IPS-18a (cell line): ENCODE results near the gene ZC3HAV1.

Experiments
- H3K27ac ChIP-seq: one replicate; pipeline ENCODE4 v1.5.1; 2013; ENCODE audit warnings: low read length
- H3K27me3 ChIP-seq: one replicate; pipeline ENCODE4 v1.6.1; 2013; ENCODE audit warnings: mild to moderate bottlenecking, low read length; ENCODE audit not compliant: control insufficient read depth, insufficient read depth
- H3K36me3 ChIP-seq: one replicate; pipeline ENCODE4 v1.6.1; 2013; ENCODE audit warnings: low read depth, low read length; ENCODE audit not compliant: control insufficient read depth
- H3K4me1 ChIP-seq: one replicate; pipeline ENCODE4 v1.6.1; 2013; ENCODE audit warnings: low read depth, low read length; ENCODE audit not compliant: control insufficient read depth
- H3K4me3 ChIP-seq: one replicate; pipeline ENCODE4 v1.5.1; 2013; ENCODE audit warnings: low read length
- H3K9ac ChIP-seq: one replicate; pipeline ENCODE4 v1.6.1; 2013; ENCODE audit warnings: mild to moderate bottlenecking, low read length, moderate library complexity
- H3K9me3 ChIP-seq: one replicate; pipeline ENCODE4 v1.6.1; 2013; ENCODE audit warnings: low read depth, low read length; ENCODE audit not compliant: control insufficient read depth

The ZC3HAV1 gene

DNA sequence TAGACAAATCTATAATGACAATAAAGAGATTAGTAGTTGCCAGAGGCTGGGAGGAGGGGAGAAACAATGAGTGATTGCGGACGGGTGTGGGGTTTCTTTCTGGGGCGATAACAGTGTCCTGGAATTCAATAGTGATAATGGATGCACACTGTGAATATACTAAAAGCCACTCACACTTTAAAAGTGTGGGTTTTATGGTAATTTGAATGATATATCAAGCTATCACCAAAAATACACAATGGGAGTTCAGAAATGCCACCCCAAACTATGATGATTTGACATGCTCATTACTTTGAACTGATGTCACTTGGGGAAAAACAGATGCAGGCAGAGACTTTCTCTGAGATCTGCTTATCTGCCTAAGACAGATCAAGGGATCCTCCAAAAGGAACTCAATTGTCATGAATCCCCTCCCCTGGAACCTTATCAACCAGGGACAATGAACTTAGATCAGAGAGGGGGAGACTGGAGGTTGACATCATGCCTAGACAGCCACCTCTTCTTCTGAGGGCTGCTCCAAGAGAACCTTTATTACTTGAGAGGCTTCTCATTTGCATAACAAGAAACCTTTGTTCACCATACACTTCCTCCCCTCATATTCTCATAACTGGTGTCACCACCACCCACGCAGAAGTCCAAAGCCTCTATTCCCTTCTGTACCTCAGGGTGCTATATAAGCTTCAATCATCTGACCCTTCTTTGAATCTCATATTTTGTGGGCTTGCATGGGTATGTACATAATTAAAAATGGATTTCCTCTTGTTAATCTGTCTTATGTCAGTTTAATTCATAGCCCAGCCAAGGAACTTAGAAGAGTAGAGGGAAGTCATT, 14.8 kb upstream of the ZC3HAV1 start:
- Histone ChIP-seq H3K9me3 (no peaks in the 10 kb centered on the region), H3K4me1 (no peaks in the 10 kb centered on the region), H3K36me3 (no peaks in the 10 kb centered on the region), H3K27me3 (no peaks in the 10 kb centered on the region), H3K27ac (no peak overlapping the region), H3K9ac (no peak overlapping the region), H3K4me3 (no peak overlapping the region)

DNA sequence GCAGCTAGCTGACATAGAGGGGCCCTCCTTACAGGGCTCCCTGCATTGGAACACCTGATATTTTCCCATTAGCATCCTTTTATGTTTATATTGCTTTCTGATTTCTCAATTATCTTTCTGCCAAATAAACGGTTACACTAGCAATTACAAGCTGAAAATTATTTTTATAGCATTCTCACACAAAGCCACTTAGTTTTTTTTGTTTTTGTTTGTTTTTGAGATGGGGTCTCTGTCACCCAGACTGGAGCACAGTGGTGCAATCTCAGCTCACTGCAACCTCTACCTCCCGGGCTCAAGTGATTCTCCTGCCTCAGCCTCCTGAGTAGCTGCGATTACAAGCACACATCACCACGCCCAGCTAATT, 9.9 kb upstream of the ZC3HAV1 start:
- H3K4me3 ChIP-seq = no peak overlapping the region

DNA sequence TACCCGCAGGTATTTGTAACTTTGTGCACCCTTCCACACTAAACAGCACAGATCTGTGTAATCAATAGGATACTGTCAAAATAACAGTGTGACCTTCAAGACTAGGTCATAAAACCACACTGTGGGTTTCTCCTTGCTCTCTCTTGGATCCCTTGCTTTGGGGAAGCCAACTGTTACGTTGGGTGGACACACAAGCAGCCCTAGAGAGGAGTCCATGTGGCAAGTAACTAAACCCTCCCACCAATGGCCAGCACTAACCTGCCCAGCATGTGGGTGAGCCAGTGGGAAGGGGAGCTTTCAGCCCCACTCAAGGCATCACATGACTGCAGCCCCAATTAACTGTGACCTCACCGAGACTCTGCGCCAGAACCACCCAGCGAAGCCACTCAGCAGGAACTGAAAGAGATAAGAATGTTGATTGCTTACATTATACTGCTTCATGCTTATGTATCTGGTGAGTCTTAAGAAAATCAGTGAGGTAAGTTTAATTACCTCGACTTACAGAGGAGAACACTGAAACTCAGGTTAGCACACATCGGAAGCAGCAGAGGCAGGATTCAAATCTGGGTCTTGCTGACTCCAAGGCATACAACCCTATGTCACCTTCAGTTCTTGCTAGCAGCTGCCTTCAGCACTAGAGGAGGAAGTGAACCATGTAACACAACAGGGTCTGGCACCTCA, 9.4 kb upstream of the ZC3HAV1 start:
- Histone ChIP-seq H3K36me3 (no peaks in the 10 kb centered on the region), H3K4me1 (no peaks in the 10 kb centered on the region), H3K9me3 (no peaks in the 10 kb centered on the region), H3K27me3 (no peaks in the 10 kb centered on the region), H3K27ac (no peak overlapping the region), H3K4me3 (no peak overlapping the region), H3K9ac (no peak overlapping the region)

More for the DNA sequence above, 9.9 kb upstream of the ZC3HAV1 start:
- H3K27me3 ChIP-seq = no peaks in the 10 kb centered on the region
- H3K9ac ChIP-seq = no peak overlapping the region
- H3K36me3 ChIP-seq = no peaks in the 10 kb centered on the region
- H3K9me3 ChIP-seq = no peaks in the 10 kb centered on the region
- H3K4me1 ChIP-seq = no peaks in the 10 kb centered on the region
- H3K27ac ChIP-seq = no peak overlapping the region

DNA sequence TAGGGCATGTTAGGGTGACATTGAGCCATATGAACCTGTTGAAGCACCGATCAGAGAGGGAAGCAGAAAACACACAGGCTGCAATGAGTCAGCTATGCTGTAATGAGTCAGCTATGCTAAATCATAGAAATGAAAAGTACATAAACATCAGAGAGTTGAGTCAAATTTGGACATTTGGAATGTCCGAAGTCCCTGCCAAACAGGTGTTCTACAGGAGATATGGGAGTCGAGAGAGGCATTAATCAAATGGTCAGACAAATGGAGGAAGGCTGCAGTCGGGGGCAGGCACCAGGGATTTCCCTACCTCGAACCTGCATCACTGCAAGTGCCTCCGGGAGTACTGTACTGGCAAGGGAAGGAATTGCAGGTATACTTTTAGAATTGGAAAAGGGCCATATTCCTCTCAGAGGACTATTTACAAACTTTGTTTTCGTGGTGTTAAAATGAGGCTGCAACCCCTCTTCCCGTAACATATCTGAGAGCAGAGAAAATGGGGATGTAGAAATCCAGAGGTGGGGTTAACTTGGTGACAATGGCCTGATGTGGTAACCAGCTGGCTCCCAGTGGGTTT, 8.8 kb upstream of the ZC3HAV1 start:
- no peaks in the 10 kb centered on the region for H3K4me1 ChIP-seq
- H3K36me3 ChIP-seq = no peaks in the 10 kb centered on the region
- no peak overlapping the region for H3K4me3 ChIP-seq
- H3K9me3 ChIP-seq = no peaks in the 10 kb centered on the region
- H3K27me3 ChIP-seq = no peaks in the 10 kb centered on the region
- H3K9ac ChIP-seq = no peak overlapping the region
- H3K27ac ChIP-seq = no peak overlapping the region

DNA sequence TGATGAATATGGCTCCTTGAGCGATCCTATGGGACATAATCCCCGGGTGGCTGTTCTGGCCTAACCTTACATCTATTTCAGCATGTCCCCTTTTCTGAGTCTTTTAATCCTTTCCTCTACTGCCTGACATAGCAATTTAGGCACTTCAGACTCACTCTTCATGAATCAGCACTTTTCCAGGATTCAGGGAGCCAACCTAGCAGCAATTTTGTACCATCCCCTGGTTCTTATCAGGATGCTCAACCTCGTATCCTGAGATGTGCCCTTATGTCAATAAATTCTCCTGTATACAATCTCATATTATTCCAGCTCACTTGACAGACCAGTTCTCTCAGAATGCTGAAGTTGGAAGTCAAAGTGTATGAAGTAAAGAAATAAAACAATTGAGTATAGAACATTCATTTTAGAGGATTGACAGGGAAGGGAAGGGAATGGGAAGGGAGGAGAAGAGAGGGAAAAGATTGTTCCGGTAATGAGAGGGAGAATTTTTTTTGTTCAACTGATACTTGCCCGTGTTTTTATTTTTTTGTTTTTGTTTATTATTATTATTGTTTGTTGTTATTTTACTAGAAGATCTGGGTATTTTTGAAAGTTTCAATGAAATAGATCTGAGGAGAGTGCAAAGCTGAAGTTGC, 8.2 kb upstream of the ZC3HAV1 start:
- no peak overlapping the region for H3K4me3 ChIP-seq
- no peaks in the 10 kb centered on the region for H3K4me1 ChIP-seq
- no peaks in the 10 kb centered on the region for H3K9me3 ChIP-seq
- no peaks in the 10 kb centered on the region for H3K27me3 ChIP-seq
- H3K36me3 ChIP-seq = no peaks in the 10 kb centered on the region
- H3K9ac ChIP-seq = no peak overlapping the region
- no peak overlapping the region for H3K27ac ChIP-seq

DNA sequence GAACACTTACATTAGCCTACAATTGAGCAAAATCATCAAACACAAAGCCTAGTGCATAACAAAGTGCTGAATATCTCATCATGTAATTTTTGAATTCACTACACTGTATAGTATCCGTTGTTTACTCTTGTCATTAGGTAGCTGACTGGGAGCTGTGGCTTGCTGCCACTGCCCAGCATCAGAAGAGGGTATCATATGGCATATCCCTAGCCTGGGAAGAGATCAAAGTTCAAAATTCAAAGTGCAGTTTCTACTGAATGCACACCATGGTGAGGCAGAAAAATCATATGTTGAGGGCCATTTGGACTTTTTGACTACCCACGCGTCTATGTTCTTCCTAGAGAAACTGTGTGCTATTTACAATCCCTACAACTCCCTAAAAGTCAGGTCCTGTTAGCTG, 7.5 kb upstream of the ZC3HAV1 start:
- H3K27ac ChIP-seq = no peak overlapping the region
- no peak overlapping the region for H3K9ac ChIP-seq
- H3K4me3 ChIP-seq = no peak overlapping the region
- no peaks in the 10 kb centered on the region for H3K27me3 ChIP-seq
- no peaks in the 10 kb centered on the region for H3K9me3 ChIP-seq
- no peaks in the 10 kb centered on the region for H3K36me3 ChIP-seq
- H3K4me1 ChIP-seq = no peaks in the 10 kb centered on the region

DNA sequence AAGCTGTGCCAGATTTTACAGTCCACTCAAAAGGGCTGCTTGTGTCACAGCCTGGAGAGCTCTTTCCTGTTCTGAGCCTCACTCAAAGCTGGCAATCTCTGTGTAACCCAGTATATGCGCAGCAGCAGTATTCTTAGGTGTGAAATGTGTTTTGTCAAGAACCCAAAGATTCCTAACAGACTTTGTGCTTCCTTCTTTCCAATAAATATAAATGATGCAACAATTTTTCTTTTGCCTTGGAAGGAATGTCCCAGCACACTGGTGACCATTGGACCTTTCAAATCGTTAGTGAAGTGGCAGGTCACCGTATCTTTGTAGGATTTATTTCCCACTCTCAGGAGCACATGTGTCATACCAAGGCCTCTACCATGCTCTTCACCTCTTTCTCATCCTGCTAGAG, 5.6 kb upstream of the ZC3HAV1 start:
- Histone ChIP-seq H3K36me3 (no peaks in the 10 kb centered on the region), H3K27ac (no peak overlapping the region), H3K9ac (no peak overlapping the region), H3K9me3 (no peaks in the 10 kb centered on the region), H3K4me1 (peaks cover under 1% of the 10 kb centered on the region), H3K4me3 (no peak overlapping the region), H3K27me3 (peaks cover 15% of the 10 kb centered on the region)

DNA sequence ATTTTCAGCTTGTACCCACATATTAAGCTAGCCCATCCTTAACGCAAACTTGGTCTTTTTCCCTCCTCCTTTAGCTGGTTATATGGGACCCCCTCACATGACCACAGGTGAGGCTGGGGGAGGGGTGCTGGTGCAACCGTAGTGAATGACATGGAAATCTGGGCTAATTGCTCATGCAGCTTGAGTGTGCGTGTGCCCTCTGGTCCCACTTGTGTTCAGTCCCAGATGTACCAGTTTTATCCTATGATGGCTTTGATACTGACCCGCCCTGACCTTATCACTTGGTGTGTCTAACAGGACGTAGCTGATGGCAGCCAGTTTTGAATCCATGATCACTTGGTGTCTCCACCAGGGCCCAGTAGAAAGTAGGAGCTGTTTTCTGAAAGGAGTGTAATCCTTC, 5.1 kb upstream of the ZC3HAV1 start:
- no peak overlapping the region for H3K9ac ChIP-seq
- H3K27me3 ChIP-seq = peaks cover 20% of the 10 kb centered on the region
- H3K36me3 ChIP-seq = no peaks in the 10 kb centered on the region
- no peak overlapping the region for H3K4me3 ChIP-seq
- no peak overlapping the region for H3K27ac ChIP-seq
- peaks cover 4% of the 10 kb centered on the region for H3K4me1 ChIP-seq
- H3K9me3 ChIP-seq = no peaks in the 10 kb centered on the region

DNA sequence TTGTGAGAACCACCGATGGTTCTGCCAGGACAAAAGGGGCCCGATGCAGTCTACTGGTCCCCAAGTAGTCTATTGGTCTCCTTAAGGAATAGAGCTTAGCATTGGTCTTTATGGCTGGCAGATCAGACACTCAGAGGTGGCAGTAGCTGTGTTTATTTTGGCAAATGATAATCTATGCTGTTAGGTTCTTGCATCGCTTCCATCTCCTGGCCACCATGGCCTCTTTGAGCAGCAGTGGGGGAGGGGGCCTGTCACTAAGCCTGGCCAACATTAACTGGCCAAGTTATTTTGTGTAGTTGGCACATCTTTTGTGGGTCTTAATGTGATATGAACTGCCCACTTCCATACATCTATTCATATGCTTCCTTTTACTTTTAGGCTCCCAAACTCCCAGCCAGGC, 4.5 kb upstream of the ZC3HAV1 start:
- no peak overlapping the region for H3K4me3 ChIP-seq
- H3K9me3 ChIP-seq = no peaks in the 10 kb centered on the region

DNA sequence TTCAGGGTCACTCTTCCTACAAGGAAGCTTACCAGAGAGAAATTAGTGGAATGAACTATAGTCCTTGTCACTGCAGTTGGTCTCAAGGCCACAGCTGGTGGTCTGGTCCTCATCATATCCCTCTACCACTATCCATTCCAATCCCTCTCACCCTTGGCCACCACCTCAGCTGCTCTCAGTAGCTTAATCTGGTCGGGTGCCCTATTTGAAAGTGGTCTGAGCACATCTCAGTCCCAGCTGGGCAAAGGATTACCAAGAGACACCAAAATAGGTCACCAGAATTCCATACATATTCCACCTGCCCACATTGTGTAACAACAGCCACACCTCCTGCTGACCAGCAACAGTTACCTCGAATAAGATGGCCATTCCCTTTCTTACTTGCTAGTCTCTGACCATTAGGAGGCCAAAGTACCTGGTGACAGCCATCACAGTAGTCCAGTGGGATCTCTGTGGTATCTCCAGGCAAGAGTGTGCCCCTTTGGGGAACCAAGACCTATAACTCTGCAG, 3.3 kb upstream of the ZC3HAV1 start:
- no peaks in the 10 kb centered on the region for H3K9me3 ChIP-seq
- H3K4me3 ChIP-seq = no peak overlapping the region
- peaks cover 30% of the 10 kb centered on the region for H3K27me3 ChIP-seq
- peaks cover 4% of the 10 kb centered on the region for H3K4me1 ChIP-seq
- no peaks in the 10 kb centered on the region for H3K36me3 ChIP-seq
- no peak overlapping the region for H3K27ac ChIP-seq
- no peak overlapping the region for H3K9ac ChIP-seq

More for the DNA sequence above, 4.5 kb upstream of the ZC3HAV1 start:
- Histone ChIP-seq H3K27ac (no peak overlapping the region), H3K36me3 (no peaks in the 10 kb centered on the region), H3K27me3 (peaks cover 20% of the 10 kb centered on the region), H3K9ac (no peak overlapping the region), H3K4me1 (peaks cover 4% of the 10 kb centered on the region)

DNA sequence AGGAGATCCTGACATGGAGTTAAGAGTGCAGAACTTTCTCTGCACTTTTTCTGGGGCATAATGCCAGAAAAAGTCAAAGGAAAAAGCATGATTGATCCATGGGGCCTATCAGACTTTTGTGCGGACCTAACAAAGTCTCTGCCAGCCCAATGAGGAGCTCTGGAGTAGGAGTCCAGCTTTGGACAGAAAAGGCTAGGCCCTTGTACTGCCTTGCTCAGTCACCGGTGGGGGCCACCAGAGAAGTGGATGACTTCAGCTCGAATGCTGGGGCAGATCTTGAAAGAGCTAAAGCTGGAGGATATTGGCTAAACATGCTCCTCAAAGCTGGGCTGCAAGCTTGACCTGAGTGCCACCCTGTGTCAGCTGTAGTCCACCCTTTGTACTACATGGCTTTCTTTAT, 2.8 kb upstream of the ZC3HAV1 start:
- H3K9me3 ChIP-seq = no peaks in the 10 kb centered on the region
- H3K27me3 ChIP-seq = peaks cover 35% of the 10 kb centered on the region
- no peaks in the 10 kb centered on the region for H3K36me3 ChIP-seq
- H3K4me3 ChIP-seq = no peak overlapping the region
- peaks cover 4% of the 10 kb centered on the region for H3K4me1 ChIP-seq
- H3K9ac ChIP-seq = no peak overlapping the region
- no peak overlapping the region for H3K27ac ChIP-seq
